ENCODE results near the gene AGPS. TPM values are rescaled to one million over a fixed set of nuclear protein-coding genes. Genes with fewer than 3 reads are reported as not detected.

AGPS gene
- total RNA-seq, 1 donor from 2014 or later, result 34.5 TPM

GRCh38 chr2:177586154-177586553 lies 193.6 kb downstream of the AGPS start:
- no peak for DNase-seq (ENCODE audit: low spot score)

GRCh38 chr2:177587371-177587770 lies 194.8 kb downstream of the AGPS start:
- no peak for DNase-seq (ENCODE audit: low spot score)

DNA sequence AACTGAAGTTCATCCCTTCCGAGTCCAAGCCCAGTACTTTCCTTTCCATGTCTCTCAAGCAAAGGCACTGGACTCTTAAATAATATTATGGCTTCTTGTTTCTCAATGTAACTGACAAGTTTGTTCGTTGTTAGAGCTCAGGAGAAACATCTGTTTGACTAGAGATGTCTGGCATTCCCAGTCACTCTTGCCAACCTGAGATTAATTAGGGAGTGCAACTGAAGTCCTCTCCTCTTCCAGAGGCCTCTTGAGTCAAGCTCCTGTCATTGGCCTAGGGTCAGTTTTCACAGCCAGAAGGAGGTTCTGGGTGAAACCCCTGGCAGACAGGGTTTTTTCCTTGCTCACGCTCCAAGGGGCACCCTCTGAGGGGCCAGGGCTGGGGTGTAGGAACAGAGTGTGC lies 196.1 kb downstream of the AGPS start:
- DNase-seq (ENCODE audit: low spot score), result no peak

- no peak for DNase-seq (ENCODE audit: low spot score)
These were observed 196.6 kb downstream of the AGPS start for GRCh38 chr2:177589186-177589585.

DNA sequence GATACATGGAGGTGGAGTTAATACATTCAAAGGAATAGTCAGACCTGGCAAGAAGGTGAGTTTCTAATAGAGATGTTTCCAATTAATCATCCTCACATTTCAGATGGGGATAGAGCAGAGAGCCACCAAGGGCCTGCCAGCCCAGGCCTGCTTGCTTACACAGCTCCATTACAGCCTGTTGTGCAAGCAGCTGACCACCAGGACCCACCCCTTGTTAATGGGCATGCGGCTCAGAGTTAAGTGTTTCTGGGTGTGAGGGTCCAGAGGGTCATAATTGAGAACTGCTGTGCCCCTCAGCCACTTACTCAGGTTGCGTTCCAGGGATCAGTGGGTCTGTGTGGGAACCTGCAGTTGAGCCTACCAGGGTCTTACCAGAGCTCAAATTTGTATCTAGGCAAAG lies 199.8 kb downstream of the AGPS start:
- DNase-seq (ENCODE audit: low spot score), result no peak

- no peak for DNase-seq (ENCODE audit: low spot score)
These were observed 200.4 kb downstream of the AGPS start for GRCh38 chr2:177592945-177593344.

- no peak for DNase-seq (ENCODE audit: low spot score)
These were observed 200.8 kb downstream of the AGPS start for GRCh38 chr2:177593402-177593801.

Other genes starting within 250 kb of the AGPS start
- 128 TPM for gene HNRNPA3, start 180.0 kb upstream of the AGPS start, total RNA-seq
- 102 TPM for gene NFE2L2, start 128.0 kb upstream of the AGPS start, total RNA-seq